GM12878 (cell line): ENCODE results near the gene SLC7A10.

Experiments used
- EP300 ChIP-seq, 2 experiments: fragments of 150-350 bp in 1 of 2; IDR thresholded peaks; 2 replicates each; pipeline ENCODE4 v1.6.1; 2011 to 2012; ENCODE audit warnings: low read depth in 2 of 2, low read length in 2 of 2, borderline replicate concordance in 1 of 2, improper control_type of control experiment in 1 of 2, inconsistent platforms in 1 of 2; ENCODE audit not compliant: control insufficient read depth in 1 of 2
- GABPA ChIP-seq: IDR thresholded peaks from 2 replicates; pipeline ENCODE4 v1.6.1; 2014; ENCODE audit warnings: antibody characterized with exemption, low read depth, mild to moderate bottlenecking, inconsistent platforms
- MYC ChIP-seq: IDR thresholded peaks from 2 replicates; pipeline ENCODE4 v1.6.1; 2011; ENCODE audit warnings: mild to moderate bottlenecking, low read length, moderate library complexity, inconsistent platforms; ENCODE audit not compliant: insufficient read depth, insufficient replicate concordance, insufficient read length, severe bottlenecking
- SUZ12 ChIP-seq: fragments of 200-600 bp; sonication (generic); IDR thresholded peaks from one replicate; pipeline ENCODE4 v1.6.1; 2018; ENCODE audit warnings: antibody characterized with exemption, mild to moderate bottlenecking; ENCODE audit not compliant: unreplicated experiment
- YBX1 ChIP-seq: fragments of 450-650 bp; IDR thresholded peaks from 2 replicates; pipeline ENCODE4 v1.6.1; 2016; ENCODE audit warnings: antibody characterized with exemption
- ZSCAN29 ChIP-seq: fragments of 450-650 bp; IDR thresholded peaks from 2 replicates; pipeline ENCODE4 v1.6.1; 2017; ENCODE audit warnings: mild to moderate bottlenecking, moderate library complexity
- TF ChIP-seq, protein P1 (sequence below), 3 experiments: IDR thresholded peaks in 2 of 3; conservative IDR thresholded peaks in 1 of 3; 2 replicates each; pipeline ENCODE4 v1.5.1; 2011; ENCODE audit warnings: low read depth in 3 of 3, low read length in 3 of 3, mild to moderate bottlenecking in 3 of 3, control low read depth in 2 of 3, moderate library complexity in 2 of 3, inconsistent platforms in 1 of 3, mixed read lengths in 1 of 3; ENCODE audit not compliant: control insufficient read depth in 2 of 3, insufficient read depth in 1 of 3; ENCODE audit errors: extremely low read depth in 1 of 3
- TF ChIP-seq, protein P2 (sequence below): fragments of 450-650 bp; IDR thresholded peaks from 2 replicates; pipeline ENCODE4 v1.6.1; 2017; ENCODE audit warnings: mild to moderate bottlenecking

DNA sequence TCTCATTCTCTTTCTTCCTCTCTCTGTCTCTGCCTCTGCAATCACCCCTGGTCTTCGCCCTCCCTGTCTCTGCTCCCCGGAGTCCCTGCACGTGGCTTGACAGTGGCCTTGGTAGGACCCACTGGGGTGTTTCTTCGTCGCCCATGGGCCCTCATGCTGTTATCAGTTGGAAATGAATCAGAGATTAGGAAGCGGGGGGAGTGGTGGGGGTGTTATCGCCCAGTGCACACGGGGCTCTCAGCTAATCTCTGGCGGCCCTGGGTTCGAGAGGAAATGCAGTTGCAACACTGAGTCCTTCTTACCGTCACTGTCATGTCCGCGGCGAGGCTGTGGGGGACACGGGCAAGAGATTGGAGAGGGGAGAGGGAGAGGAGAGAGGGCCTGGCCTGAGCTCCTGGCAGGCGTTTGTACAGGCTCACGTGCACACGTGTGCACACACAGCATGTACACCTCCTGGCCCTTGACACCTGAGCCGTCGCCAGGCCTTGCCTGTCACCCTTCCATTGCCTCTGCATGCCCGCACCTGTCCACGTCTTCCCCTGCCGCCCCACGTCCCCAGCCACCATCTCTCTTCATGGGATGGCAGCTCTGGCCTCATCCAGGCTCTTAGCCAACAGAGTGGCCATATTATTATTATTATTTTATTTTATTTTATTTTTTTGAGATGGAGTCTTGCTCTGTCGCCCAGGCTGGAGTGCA, 37.8 kb upstream of the SLC7A10 start:
- TF ChIP-seq EP300 (IDR thresholded peaks at IDR 0.05; ENCODE audit: borderline replicate concordance in 1 of 2, control insufficient read depth in 1 of 2, low read depth in 2 of 2, low read length in 2 of 2) (no peak), YBX1 (no peak), ZSCAN29 (no peak), SUZ12 (no peak), MYC (no peak), GABPA (no peak)
- TF ChIP-seq, protein P1, sequence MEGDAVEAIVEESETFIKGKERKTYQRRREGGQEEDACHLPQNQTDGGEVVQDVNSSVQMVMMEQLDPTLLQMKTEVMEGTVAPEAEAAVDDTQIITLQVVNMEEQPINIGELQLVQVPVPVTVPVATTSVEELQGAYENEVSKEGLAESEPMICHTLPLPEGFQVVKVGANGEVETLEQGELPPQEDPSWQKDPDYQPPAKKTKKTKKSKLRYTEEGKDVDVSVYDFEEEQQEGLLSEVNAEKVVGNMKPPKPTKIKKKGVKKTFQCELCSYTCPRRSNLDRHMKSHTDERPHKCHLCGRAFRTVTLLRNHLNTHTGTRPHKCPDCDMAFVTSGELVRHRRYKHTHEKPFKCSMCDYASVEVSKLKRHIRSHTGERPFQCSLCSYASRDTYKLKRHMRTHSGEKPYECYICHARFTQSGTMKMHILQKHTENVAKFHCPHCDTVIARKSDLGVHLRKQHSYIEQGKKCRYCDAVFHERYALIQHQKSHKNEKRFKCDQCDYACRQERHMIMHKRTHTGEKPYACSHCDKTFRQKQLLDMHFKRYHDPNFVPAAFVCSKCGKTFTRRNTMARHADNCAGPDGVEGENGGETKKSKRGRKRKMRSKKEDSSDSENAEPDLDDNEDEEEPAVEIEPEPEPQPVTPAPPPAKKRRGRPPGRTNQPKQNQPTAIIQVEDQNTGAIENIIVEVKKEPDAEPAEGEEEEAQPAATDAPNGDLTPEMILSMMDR (IDR thresholded peaks at IDR 0.05 in 2 of 3, conservative IDR thresholded peaks at IDR 0.05 in 1 of 3; ENCODE audit: control insufficient read depth in 2 of 3, extremely low read depth in 1 of 3, insufficient read depth in 1 of 3, low read depth in 3 of 3, low read length in 3 of 3): no peak
- TF ChIP-seq, protein P2, sequence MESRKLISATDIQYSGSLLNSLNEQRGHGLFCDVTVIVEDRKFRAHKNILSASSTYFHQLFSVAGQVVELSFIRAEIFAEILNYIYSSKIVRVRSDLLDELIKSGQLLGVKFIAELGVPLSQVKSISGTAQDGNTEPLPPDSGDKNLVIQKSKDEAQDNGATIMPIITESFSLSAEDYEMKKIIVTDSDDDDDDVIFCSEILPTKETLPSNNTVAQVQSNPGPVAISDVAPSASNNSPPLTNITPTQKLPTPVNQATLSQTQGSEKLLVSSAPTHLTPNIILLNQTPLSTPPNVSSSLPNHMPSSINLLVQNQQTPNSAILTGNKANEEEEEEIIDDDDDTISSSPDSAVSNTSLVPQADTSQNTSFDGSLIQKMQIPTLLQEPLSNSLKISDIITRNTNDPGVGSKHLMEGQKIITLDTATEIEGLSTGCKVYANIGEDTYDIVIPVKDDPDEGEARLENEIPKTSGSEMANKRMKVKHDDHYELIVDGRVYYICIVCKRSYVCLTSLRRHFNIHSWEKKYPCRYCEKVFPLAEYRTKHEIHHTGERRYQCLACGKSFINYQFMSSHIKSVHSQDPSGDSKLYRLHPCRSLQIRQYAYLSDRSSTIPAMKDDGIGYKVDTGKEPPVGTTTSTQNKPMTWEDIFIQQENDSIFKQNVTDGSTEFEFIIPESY: no peak
